Sigmoid colon (tissue), 4 donors: ENCODE data around the gene ACADS.

Source experiments
- EP300 ChIP-seq, 4 donors: sonication (generic); formaldehyde crosslinking; IDR thresholded peaks; one replicate each; pipeline ENCODE4 v1.6.1; 2017; ENCODE audit warnings: antibody characterized with exemption in 4 of 4
- POLR2A ChIP-seq, 2 donors: fragments of 450-650 bp; IDR thresholded peaks; one replicate each; pipeline ENCODE4 v1.6.1; 2016; ENCODE audit warnings: antibody characterized with exemption in 2 of 2, mild to moderate bottlenecking in 2 of 2, moderate library complexity in 2 of 2
- TF ChIP-seq, protein P1 (sequence below), 4 experiments: fragments of 450-650 bp in 3 of 4; fragments of 200-600 bp in 1 of 4; IDR thresholded peaks; one replicate each; pipeline ENCODE4 v1.5.1; 2016 to 2019; ENCODE audit warnings: antibody characterized with exemption in 4 of 4, mild to moderate bottlenecking in 3 of 4, moderate library complexity in 2 of 4

DNA sequence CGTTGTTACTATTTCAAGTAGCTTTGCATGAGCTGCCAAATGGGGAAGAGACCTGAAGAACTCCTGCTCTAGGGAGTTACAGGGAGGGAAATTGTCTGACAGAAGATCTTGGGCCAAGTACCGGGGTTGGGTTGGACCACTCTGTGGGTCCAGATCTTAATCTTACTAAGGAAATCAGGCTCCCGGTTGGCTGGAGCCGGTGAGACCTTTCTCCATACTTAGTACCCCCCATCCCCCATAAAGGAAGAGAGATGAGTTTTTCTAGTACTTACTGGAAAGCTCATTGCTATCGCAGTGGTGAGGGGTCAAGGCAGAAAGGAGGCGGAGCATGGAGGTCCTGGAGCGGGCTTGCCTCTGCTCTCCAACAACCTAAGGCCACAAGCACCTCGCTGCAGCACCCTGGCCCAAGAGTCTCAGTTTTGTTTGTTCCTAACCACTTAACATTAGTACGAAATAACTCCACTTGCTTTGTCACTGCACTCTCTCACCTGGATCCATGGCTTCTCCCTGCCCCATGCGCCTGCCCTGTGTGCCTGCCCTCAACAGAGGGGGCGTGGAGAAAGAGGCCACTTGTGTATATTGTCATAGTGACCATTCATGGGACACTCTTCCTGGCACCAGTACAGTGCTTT lies 22.2 kb upstream of the ACADS start:
- TF ChIP-seq, protein P1, sequence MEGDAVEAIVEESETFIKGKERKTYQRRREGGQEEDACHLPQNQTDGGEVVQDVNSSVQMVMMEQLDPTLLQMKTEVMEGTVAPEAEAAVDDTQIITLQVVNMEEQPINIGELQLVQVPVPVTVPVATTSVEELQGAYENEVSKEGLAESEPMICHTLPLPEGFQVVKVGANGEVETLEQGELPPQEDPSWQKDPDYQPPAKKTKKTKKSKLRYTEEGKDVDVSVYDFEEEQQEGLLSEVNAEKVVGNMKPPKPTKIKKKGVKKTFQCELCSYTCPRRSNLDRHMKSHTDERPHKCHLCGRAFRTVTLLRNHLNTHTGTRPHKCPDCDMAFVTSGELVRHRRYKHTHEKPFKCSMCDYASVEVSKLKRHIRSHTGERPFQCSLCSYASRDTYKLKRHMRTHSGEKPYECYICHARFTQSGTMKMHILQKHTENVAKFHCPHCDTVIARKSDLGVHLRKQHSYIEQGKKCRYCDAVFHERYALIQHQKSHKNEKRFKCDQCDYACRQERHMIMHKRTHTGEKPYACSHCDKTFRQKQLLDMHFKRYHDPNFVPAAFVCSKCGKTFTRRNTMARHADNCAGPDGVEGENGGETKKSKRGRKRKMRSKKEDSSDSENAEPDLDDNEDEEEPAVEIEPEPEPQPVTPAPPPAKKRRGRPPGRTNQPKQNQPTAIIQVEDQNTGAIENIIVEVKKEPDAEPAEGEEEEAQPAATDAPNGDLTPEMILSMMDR (IDR thresholded peaks at IDR 0.05) = no peak
- no peak for TF ChIP-seq POLR2A (IDR thresholded peaks at IDR 0.05)
- TF ChIP-seq EP300 (IDR thresholded peaks at IDR 0.05) = no peak
